ENCODE results near the gene PIGZ. TPM values are rescaled to one million over a fixed set of nuclear protein-coding genes. Genes with fewer than 3 reads are reported as not detected.

Gene PIGZ
- total and polyA plus RNA-seq, 4 donors, result 0.99 to 2.4 (median 1.6) TPM

GRCh38 chr3:196938124-196938523, 30.5 kb downstream of the PIGZ start:
- no peak overlapping the region for H3K27ac ChIP-seq (ENCODE audit: low read depth in 1 of 2, low read length in 2 of 2)
- no peaks in the 10 kb centered on the region for H3K9me3 ChIP-seq (ENCODE audit: control insufficient read depth in 4 of 4, low read length in 3 of 4)
- H3K36me3 ChIP-seq (ENCODE audit: control insufficient read depth in 4 of 4, insufficient read depth in 3 of 4, low read depth in 1 of 4, low read length in 3 of 4), result peaks cover 6 to 53% (median 49%) of the 10 kb centered on the region in 4 donors
- TF ChIP-seq FOXA1 (IDR thresholded peaks at IDR 0.05) (no peak), SP1 (IDR thresholded peaks at IDR 0.05) (no peak), YY1 (IDR thresholded peaks at IDR 0.05) (no peak), NR2F2 (IDR thresholded peaks at IDR 0.05) (no peak), TAF1 (conservative IDR thresholded peaks at IDR 0.05) (no peak), FOXA2 (IDR thresholded peaks at IDR 0.05) (no peak), RXRA (IDR thresholded peaks at IDR 0.05) (no peak), EGR1 (IDR thresholded peaks at IDR 0.05; ENCODE audit: low read depth in 2 of 2) (no peak), GABPA (IDR thresholded peaks at IDR 0.05 in 1 of 2, conservative IDR thresholded peaks at IDR 0.05 in 1 of 2) (no peak), MAX (IDR thresholded peaks at IDR 0.05) (no peak), HNF4G (IDR thresholded peaks at IDR 0.05) (no peak)
- TF ChIP-seq, protein P1, sequence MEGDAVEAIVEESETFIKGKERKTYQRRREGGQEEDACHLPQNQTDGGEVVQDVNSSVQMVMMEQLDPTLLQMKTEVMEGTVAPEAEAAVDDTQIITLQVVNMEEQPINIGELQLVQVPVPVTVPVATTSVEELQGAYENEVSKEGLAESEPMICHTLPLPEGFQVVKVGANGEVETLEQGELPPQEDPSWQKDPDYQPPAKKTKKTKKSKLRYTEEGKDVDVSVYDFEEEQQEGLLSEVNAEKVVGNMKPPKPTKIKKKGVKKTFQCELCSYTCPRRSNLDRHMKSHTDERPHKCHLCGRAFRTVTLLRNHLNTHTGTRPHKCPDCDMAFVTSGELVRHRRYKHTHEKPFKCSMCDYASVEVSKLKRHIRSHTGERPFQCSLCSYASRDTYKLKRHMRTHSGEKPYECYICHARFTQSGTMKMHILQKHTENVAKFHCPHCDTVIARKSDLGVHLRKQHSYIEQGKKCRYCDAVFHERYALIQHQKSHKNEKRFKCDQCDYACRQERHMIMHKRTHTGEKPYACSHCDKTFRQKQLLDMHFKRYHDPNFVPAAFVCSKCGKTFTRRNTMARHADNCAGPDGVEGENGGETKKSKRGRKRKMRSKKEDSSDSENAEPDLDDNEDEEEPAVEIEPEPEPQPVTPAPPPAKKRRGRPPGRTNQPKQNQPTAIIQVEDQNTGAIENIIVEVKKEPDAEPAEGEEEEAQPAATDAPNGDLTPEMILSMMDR (IDR thresholded peaks at IDR 0.05; ENCODE audit: low read depth, low read length, missing input control), result no peak
- TF ChIP-seq, protein P2, sequence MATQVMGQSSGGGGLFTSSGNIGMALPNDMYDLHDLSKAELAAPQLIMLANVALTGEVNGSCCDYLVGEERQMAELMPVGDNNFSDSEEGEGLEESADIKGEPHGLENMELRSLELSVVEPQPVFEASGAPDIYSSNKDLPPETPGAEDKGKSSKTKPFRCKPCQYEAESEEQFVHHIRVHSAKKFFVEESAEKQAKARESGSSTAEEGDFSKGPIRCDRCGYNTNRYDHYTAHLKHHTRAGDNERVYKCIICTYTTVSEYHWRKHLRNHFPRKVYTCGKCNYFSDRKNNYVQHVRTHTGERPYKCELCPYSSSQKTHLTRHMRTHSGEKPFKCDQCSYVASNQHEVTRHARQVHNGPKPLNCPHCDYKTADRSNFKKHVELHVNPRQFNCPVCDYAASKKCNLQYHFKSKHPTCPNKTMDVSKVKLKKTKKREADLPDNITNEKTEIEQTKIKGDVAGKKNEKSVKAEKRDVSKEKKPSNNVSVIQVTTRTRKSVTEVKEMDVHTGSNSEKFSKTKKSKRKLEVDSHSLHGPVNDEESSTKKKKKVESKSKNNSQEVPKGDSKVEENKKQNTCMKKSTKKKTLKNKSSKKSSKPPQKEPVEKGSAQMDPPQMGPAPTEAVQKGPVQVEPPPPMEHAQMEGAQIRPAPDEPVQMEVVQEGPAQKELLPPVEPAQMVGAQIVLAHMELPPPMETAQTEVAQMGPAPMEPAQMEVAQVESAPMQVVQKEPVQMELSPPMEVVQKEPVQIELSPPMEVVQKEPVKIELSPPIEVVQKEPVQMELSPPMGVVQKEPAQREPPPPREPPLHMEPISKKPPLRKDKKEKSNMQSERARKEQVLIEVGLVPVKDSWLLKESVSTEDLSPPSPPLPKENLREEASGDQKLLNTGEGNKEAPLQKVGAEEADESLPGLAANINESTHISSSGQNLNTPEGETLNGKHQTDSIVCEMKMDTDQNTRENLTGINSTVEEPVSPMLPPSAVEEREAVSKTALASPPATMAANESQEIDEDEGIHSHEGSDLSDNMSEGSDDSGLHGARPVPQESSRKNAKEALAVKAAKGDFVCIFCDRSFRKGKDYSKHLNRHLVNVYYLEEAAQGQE (IDR thresholded peaks at IDR 0.05), result no peak
- DNase-seq (ENCODE audit: low spot score), result no peak
- no peaks in the 10 kb centered on the region for H3K27me3 ChIP-seq (ENCODE audit: control insufficient read depth in 4 of 4, insufficient read depth in 4 of 4, low read length in 3 of 4)
- no peak overlapping the region for H3K9ac ChIP-seq (ENCODE audit: low read depth in 1 of 2, low read length in 2 of 2)
- no peak overlapping the region for H3K4me3 ChIP-seq (ENCODE audit: low read depth in 1 of 3, low read length in 3 of 3)
- H3K4me1 ChIP-seq (ENCODE audit: control insufficient read depth in 4 of 4, insufficient read depth in 4 of 4, low read length in 3 of 4), result peaks cover 0 to 14% (median 12%) of the 10 kb centered on the region in 4 donors
- 97% methylated on average over 2 of the region's 2 CpGs for WGBS

DNA sequence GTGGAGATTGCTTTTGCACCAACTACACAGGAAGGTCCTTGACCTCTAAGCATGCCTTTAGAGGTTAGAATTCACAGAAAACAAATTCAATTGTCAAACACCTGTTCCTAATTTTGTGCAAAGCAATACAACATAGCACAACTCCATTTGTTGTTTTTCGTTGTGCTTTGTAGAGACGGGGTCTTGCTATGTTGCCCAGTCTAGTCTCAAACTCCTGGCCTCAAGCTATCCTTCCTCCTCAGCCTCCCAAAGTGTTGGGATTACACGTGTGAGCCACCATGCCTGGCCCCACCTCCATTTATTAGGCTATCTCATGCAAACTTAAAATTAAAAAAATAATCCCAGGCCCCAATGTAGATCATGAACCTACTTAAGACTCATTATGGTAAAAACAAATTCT, 32.3 kb downstream of the PIGZ start:
- no peak overlapping the region for H3K9ac ChIP-seq (ENCODE audit: low read depth in 1 of 2, low read length in 2 of 2)
- no peak overlapping the region for H3K4me3 ChIP-seq (ENCODE audit: low read depth in 1 of 3, low read length in 3 of 3)
- H3K4me1 ChIP-seq (ENCODE audit: control insufficient read depth in 4 of 4, insufficient read depth in 4 of 4, low read length in 3 of 4), result peaks cover 0 to 10% (median 9%) of the 10 kb centered on the region in 4 donors
- H3K27ac ChIP-seq (ENCODE audit: low read depth in 1 of 2, low read length in 2 of 2), result no peak overlapping the region
- H3K27me3 ChIP-seq (ENCODE audit: control insufficient read depth in 4 of 4, insufficient read depth in 4 of 4, low read length in 3 of 4), result no peaks in the 10 kb centered on the region
- no peak for DNase-seq (ENCODE audit: low spot score)
- TF ChIP-seq, protein P1 (IDR thresholded peaks at IDR 0.05; ENCODE audit: low read depth, low read length, missing input control), result no peak
- TF ChIP-seq, protein P3, sequence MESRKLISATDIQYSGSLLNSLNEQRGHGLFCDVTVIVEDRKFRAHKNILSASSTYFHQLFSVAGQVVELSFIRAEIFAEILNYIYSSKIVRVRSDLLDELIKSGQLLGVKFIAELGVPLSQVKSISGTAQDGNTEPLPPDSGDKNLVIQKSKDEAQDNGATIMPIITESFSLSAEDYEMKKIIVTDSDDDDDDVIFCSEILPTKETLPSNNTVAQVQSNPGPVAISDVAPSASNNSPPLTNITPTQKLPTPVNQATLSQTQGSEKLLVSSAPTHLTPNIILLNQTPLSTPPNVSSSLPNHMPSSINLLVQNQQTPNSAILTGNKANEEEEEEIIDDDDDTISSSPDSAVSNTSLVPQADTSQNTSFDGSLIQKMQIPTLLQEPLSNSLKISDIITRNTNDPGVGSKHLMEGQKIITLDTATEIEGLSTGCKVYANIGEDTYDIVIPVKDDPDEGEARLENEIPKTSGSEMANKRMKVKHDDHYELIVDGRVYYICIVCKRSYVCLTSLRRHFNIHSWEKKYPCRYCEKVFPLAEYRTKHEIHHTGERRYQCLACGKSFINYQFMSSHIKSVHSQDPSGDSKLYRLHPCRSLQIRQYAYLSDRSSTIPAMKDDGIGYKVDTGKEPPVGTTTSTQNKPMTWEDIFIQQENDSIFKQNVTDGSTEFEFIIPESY (IDR thresholded peaks at IDR 0.05), result no peak
- TF ChIP-seq FOXA2 (IDR thresholded peaks at IDR 0.05) (no peak), ATF3 (IDR thresholded peaks at IDR 0.05) (no peak)
- WGBS, result 94% methylated on average over 3 of the region's 3 CpGs
- peaks cover 6 to 64% (median 54%) of the 10 kb centered on the region in 4 donors for H3K36me3 ChIP-seq (ENCODE audit: control insufficient read depth in 4 of 4, insufficient read depth in 3 of 4, low read depth in 1 of 4, low read length in 3 of 4)
- no peaks in the 10 kb centered on the region for H3K9me3 ChIP-seq (ENCODE audit: control insufficient read depth in 4 of 4, low read length in 3 of 4)
